GM23338 (cell line): Measurements from ENCODE around the gene TNFRSF1A. TPM values are rescaled to one million over a fixed set of nuclear protein-coding genes. Genes with fewer than 3 reads are reported as not detected.
"Not testable (repeated sequence)": the region's sequence is repeated elsewhere in the genome, so short reads cannot be mapped to it uniquely, and the experiment has no call there.

ENCODE experiments used
- ATAC-seq: fragments of 200-7000 bp; cut with Tn5 transposase; 3 replicates; pipeline ENCODE4 v1.9.1; 2020
- DNase-seq: peaks from one replicate; pipeline ENCODE4 v3.0.0-alpha.2; 2015; ENCODE audit warnings: low spot score
- H2AFZ ChIP-seq: fragments of 200-600 bp; sonication (generic); 2 replicates; pipeline ENCODE4 v1.8.0; 2016; ENCODE audit warnings: antibody characterized with exemption, mild to moderate bottlenecking, moderate library complexity
- H3F3A ChIP-seq: fragments of 200-600 bp; sonication (generic); replicated peaks from 2 replicates; pipeline ENCODE4 v1.8.0; 2017; ENCODE audit warnings: antibody characterized with exemption, mixed run types, low read depth
- H3K27ac ChIP-seq: fragments of 200-600 bp; sonication (generic); 2 replicates; pipeline ENCODE4 v1.6.1; 2016; ENCODE audit warnings: low read depth
- H3K27me3 ChIP-seq: fragments of 200-600 bp; sonication (generic); 2 replicates; pipeline ENCODE4 v1.8.0; 2016; ENCODE audit warnings: mild to moderate bottlenecking, mixed run types, moderate library complexity; ENCODE audit not compliant: insufficient read depth
- H3K36me3 ChIP-seq: fragments of 200-600 bp; sonication (generic); 2 replicates; pipeline ENCODE4 v1.8.0; 2016; ENCODE audit warnings: mild to moderate bottlenecking; ENCODE audit not compliant: insufficient read depth
- H3K4me1 ChIP-seq: fragments of 200-600 bp; sonication (generic); 2 replicates; pipeline ENCODE4 v1.8.0; 2016; ENCODE audit warnings: mild to moderate bottlenecking, moderate library complexity; ENCODE audit not compliant: insufficient read depth
- H3K4me2 ChIP-seq: fragments of 200-600 bp; sonication (generic); 2 replicates; pipeline ENCODE4 v1.7.1; 2017; ENCODE audit warnings: mixed run types
- H3K4me3 ChIP-seq: fragments of 200-600 bp; sonication (generic); 2 replicates; pipeline ENCODE4 v1.6.1; 2016; ENCODE audit warnings: mixed run types
- H3K79me2 ChIP-seq: fragments of 200-600 bp; sonication (generic); replicated peaks from 2 replicates; pipeline ENCODE4 v1.8.0; 2017; ENCODE audit warnings: mild to moderate bottlenecking; ENCODE audit not compliant: insufficient read depth
- H3K9me2 ChIP-seq: fragments of 200-600 bp; sonication (generic); 2 replicates; pipeline ENCODE4 v1.8.0; 2017; ENCODE audit not compliant: insufficient read depth
- H4K20me1 ChIP-seq: fragments of 200-600 bp; sonication (generic); replicated peaks from 2 replicates; pipeline ENCODE4 v1.8.0; 2017; ENCODE audit warnings: mild to moderate bottlenecking; ENCODE audit not compliant: insufficient read depth
- H3K27ac Mint-ChIP-seq: 2 replicates; pipeline ENCODE4 v1.8.0; 2020; ENCODE audit warnings: inconsistent platforms, mild to moderate bottlenecking, moderate library complexity, mixed read lengths
- H3K27me3 Mint-ChIP-seq: 3 replicates; pipeline ENCODE4 v1.8.0; 2022; ENCODE audit warnings: low read depth, mild to moderate bottlenecking, moderate library complexity, mixed read lengths, inconsistent platforms; ENCODE audit not compliant: insufficient read depth, poor library complexity
- H3K36me3 Mint-ChIP-seq: 3 replicates; pipeline ENCODE4 v1.8.0; 2021; ENCODE audit warnings: low read depth, mild to moderate bottlenecking, inconsistent platforms, moderate library complexity, mixed read lengths
- H3K4me1 Mint-ChIP-seq: 3 replicates; pipeline ENCODE4 v1.8.0; 2020; ENCODE audit warnings: mild to moderate bottlenecking, inconsistent platforms, mixed read lengths
- H3K4me3 Mint-ChIP-seq: 3 replicates; pipeline ENCODE4 v1.8.0; 2021; ENCODE audit warnings: moderate library complexity, mild to moderate bottlenecking, inconsistent platforms, mixed read lengths
- H3K9me3 Mint-ChIP-seq: 3 replicates; pipeline ENCODE4 v1.8.0; 2020; ENCODE audit warnings: moderate library complexity, mild to moderate bottlenecking, inconsistent platforms, mixed read lengths
- CTCF ChIP-seq, 2 experiments: fragments of 200-600 bp in 1 of 2; sonication (generic) in 1 of 2; conservative IDR thresholded peaks; 2 replicates each; pipeline versions ENCODE4 v1.5.1 to v1.6.1; 2016 to 2017; ENCODE audit warnings: antibody characterized with exemption in 2 of 2, low read depth in 2 of 2, mild to moderate bottlenecking in 2 of 2, moderate library complexity in 1 of 2
- JUNB ChIP-seq: IDR thresholded peaks from one replicate; pipeline ENCODE4 v1.6.1; 2016; ENCODE audit warnings: antibody characterized with exemption; ENCODE audit not compliant: unreplicated experiment
- NANOG ChIP-seq: IDR thresholded peaks from 2 replicates; pipeline ENCODE4 v1.6.1; 2016; ENCODE audit warnings: antibody characterized with exemption, borderline replicate concordance
- POLR2AphosphoS5 ChIP-seq: IDR thresholded peaks from 2 replicates; pipeline ENCODE4 v1.6.1; 2016; ENCODE audit warnings: antibody characterized with exemption, low read depth
- STAT1 ChIP-seq: IDR thresholded peaks from one replicate; pipeline ENCODE4 v1.6.1; 2016; ENCODE audit warnings: antibody characterized with exemption; ENCODE audit not compliant: unreplicated experiment
- ZNF462 ChIP-seq: fragments of 250-450 bp; sonication (Bioruptor Pico); IDR thresholded peaks from 2 replicates; pipeline ENCODE4 v1.5.0; 2020; ENCODE audit warnings: mild to moderate bottlenecking, moderate library complexity
- polyA plus RNA-seq: library from polyadenylated mRNA; unstranded; fragments of >200 nt; fragmentation: Nextera tagmentation; extraction: Ambion mirVana; gene quantifications from 2 replicates; pipeline ENCODE4 v1.2.1, GENCODE V29; 2016
- total RNA-seq: library from RNA; depleted of rRNA; stranded (reverse); fragments of >200 nt; shearing (Covaris generic); gene quantifications from 2 replicates; pipeline ENCODE4 v1.2.3, GENCODE V29; 2014

Gene TNFRSF1A
- total and polyA plus RNA-seq, 2 experiments from 2014 or later = 24.3 to 43.4 TPM

DNA sequence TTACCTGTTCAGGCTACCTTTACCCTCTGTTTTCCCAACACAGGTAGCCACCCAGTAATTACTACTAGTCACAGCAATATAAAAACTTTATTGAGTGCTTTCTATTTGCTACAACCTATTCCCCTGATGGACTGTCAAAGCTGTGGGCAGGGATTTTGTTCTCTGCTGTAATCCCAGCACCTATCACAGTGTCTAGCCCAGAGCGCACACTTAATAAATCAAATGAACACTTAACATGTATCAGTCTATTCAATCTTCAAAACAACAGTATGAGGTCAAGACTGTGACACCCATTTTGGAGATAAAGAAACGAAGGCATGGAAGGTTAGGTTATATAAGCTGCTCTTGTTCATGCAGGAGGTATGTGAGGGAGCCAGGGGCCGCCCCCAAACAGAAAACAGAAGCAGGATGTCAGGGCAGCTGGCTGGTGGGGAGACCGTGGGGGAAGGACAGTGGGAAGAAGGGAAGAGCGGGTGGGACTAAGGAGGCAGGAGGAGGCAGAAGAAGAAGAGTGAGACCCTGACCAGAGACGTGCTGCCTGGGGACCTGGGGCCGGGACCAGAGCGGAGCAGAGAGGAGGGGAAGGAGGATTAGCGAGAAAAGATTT lies 1.7 kb downstream of the TNFRSF1A start:
- Histone ChIP-seq H3K36me3 (no peaks in the 10 kb centered on the region), H3K4me2 (peak overlapping the region; percentile 96), H3K27ac (peak overlapping the region; percentile 78; the same call in 1 of the 2 replicates), H3K79me2 (peaks cover 58% of the 10 kb centered on the region), H4K20me1 (0 out of 2 replicates have a peak, but pooled peaks cover 3% of the 10 kb centered on the region), H3K4me3 (peak overlapping the region; percentile 96), H2AFZ (no peak overlapping the region), H3K9me2 (no peaks in the 10 kb centered on the region), H3K27me3 (no peaks in the 10 kb centered on the region), H3F3A (peaks cover 26% of the 10 kb centered on the region), H3K4me1 (peaks cover 73% of the 10 kb centered on the region)
- Mint-ChIP-seq H3K4me3 (no peak overlapping the region), H3K36me3 (peaks cover 5% of the 10 kb centered on the region; the same call in 1 of the 3 replicates), H3K4me1 (peaks cover 28% of the 10 kb centered on the region), H3K27ac (no peak overlapping the region), H3K27me3 (peaks cover 11% of the 10 kb centered on the region), H3K9me3 (no peaks in the 10 kb centered on the region)
- no peak for TF ChIP-seq ZNF462 (CRISPR knock-in tag)
- TF ChIP-seq STAT1 = no peak
- no peak for TF ChIP-seq NANOG
- TF ChIP-seq POLR2AphosphoS5 = no peak
- DNase-seq (no peak), ATAC-seq (no peak)

- peaks cover 80% of the 10 kb centered on the region for H3K4me1 ChIP-seq
- peaks cover 14% of the 10 kb centered on the region for H3K36me3 Mint-ChIP-seq
- no peak overlapping the region for H2AFZ ChIP-seq
- H3K27ac ChIP-seq = 0 out of 2 replicates have a peak overlapping the region, but pooled peaks have one; percentile 78
- H3K9me2 ChIP-seq = no peaks in the 10 kb centered on the region
- ATAC-seq (no peak), DNase-seq (no peak)
- 0 out of 2 replicates have a peak, but pooled peaks cover 3% of the 10 kb centered on the region for H4K20me1 ChIP-seq
- H3K27me3 Mint-ChIP-seq = peaks cover 14% of the 10 kb centered on the region
- H3K4me1 Mint-ChIP-seq = peaks cover 39% of the 10 kb centered on the region
- H3K27ac Mint-ChIP-seq = no peak overlapping the region
- H3K9me3 Mint-ChIP-seq = no peaks in the 10 kb centered on the region
- TF ChIP-seq STAT1 = no peak
- no peak for TF ChIP-seq CTCF (conservative IDR thresholded peaks at IDR 0.05; ENCODE audit: low read depth in 2 of 2)
- TF ChIP-seq JUNB = no peak
- TF ChIP-seq NANOG = no peak
- TF ChIP-seq POLR2AphosphoS5 = no peak
- H3K27me3 ChIP-seq = no peaks in the 10 kb centered on the region
- peaks cover 33% of the 10 kb centered on the region for H3F3A ChIP-seq
- 0 out of 2 replicates have a peak overlapping the region, but pooled peaks have one; percentile 96 for H3K4me3 ChIP-seq
- peaks cover 6% of the 10 kb centered on the region; the same call in 1 of the 2 replicates for H3K36me3 ChIP-seq
- H3K4me2 ChIP-seq = peak overlapping the region; percentile 96
- H3K4me3 Mint-ChIP-seq = no peak overlapping the region
- peaks cover 70% of the 10 kb centered on the region for H3K79me2 ChIP-seq
These were observed 2.9 kb downstream of the TNFRSF1A start for GRCh38 chr12:6338955-6339354.

DNA sequence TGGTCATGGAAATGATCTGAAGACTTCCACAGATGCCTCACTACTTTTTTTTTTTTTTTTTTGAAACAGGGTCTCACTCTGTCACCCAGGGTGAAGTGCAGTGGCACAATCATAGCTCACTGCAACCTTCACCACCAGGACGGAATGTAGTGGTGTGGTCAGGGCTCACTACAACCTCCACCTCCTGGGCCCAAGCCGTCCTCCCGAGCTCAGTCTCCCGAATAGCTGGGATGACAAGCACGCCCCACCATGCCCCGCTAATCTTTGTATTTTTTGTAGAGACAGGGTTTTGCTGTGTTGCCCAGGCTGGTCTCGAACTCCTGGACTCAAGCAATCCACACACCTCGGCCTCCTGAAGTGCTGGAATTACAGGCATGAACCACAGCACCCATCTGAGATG lies 3.3 kb downstream of the TNFRSF1A start:
- 0 out of 2 replicates have a peak overlapping the region, but pooled peaks have one; percentile 98 for H3K27ac ChIP-seq
- H4K20me1 ChIP-seq, H3K36me3 ChIP-seq, H2AFZ ChIP-seq, H3K4me3 Mint-ChIP-seq, H3K9me3 Mint-ChIP-seq, DNase-seq, ATAC-seq, H3K9me2 ChIP-seq, H3K27me3 ChIP-seq, H3K27ac Mint-ChIP-seq: not testable (repeated sequence)
- Mint-ChIP-seq H3K36me3 (peaks cover 18% of the 10 kb centered on the region), H3K27me3 (peaks cover 15% of the 10 kb centered on the region), H3K4me1 (peaks cover 39% of the 10 kb centered on the region)
- H3K4me1 ChIP-seq = peaks cover 76% of the 10 kb centered on the region
- H3K4me2 ChIP-seq = peak overlapping the region; percentile 96
- H3K79me2 ChIP-seq = peaks cover 72% of the 10 kb centered on the region
- peaks cover 33% of the 10 kb centered on the region for H3F3A ChIP-seq
- H3K4me3 ChIP-seq = 0 out of 2 replicates have a peak overlapping the region, but pooled peaks have one; percentile 96
